GM12878 (cell line): ENCODE data around the gene ACOX1. TPM values are rescaled to one million over a fixed set of nuclear protein-coding genes. Genes with fewer than 3 reads are reported as not detected.

Source experiments
- BMI1 ChIP-seq: fragments of 450-650 bp; IDR thresholded peaks from 2 replicates; pipeline ENCODE4 v1.6.1; 2016; ENCODE audit warnings: mild to moderate bottlenecking, moderate library complexity, borderline replicate concordance
- CREB1 ChIP-seq: IDR thresholded peaks from 2 replicates; pipeline ENCODE4 v1.6.1; 2012; ENCODE audit warnings: low read depth, mild to moderate bottlenecking, inconsistent platforms
- EZH2 ChIP-seq: IDR thresholded peaks from 2 replicates; pipeline ENCODE4 v1.6.1; 2012; ENCODE audit warnings: low read depth, mild to moderate bottlenecking, control low read depth, inconsistent platforms, low read length, borderline replicate concordance; ENCODE audit not compliant: control insufficient read depth
- KLF5 ChIP-seq: fragments of 450-650 bp; IDR thresholded peaks from 2 replicates; pipeline ENCODE4 v1.6.1; 2014; ENCODE audit warnings: mild to moderate bottlenecking; ENCODE audit not compliant: partially characterized antibody
- MEF2B ChIP-seq: fragments of 450-650 bp; IDR thresholded peaks from 2 replicates; pipeline ENCODE4 v1.6.1; 2018; ENCODE audit warnings: mild to moderate bottlenecking, moderate library complexity; ENCODE audit not compliant: partially characterized antibody, poor library complexity, severe bottlenecking
- MTA3 ChIP-seq: IDR thresholded peaks from 2 replicates; pipeline ENCODE4 v1.6.1; 2012; ENCODE audit warnings: low read length, inconsistent platforms, borderline replicate concordance
- POLR2A ChIP-seq: IDR thresholded peaks from 2 replicates; pipeline ENCODE4 v1.6.1; 2011; ENCODE audit warnings: low read depth, mild to moderate bottlenecking, low read length
- POLR2AphosphoS2 ChIP-seq: IDR thresholded peaks from 2 replicates; pipeline ENCODE4 v1.6.1; 2011; ENCODE audit warnings: low read depth, mild to moderate bottlenecking, low read length, improper control_type of control experiment, moderate library complexity
- RCOR1 ChIP-seq: conservative IDR thresholded peaks from 2 replicates; pipeline ENCODE4 v1.6.1; 2012; ENCODE audit warnings: low read depth, low read length, improper control_type of control experiment
- RUNX3 ChIP-seq: IDR thresholded peaks from 2 replicates; pipeline ENCODE4 v1.6.1; 2012; ENCODE audit warnings: low read length, inconsistent platforms
- SIX5 ChIP-seq: IDR thresholded peaks from 2 replicates; pipeline ENCODE4 v1.6.1; 2011; ENCODE audit warnings: mild to moderate bottlenecking, low read depth, low read length, moderate library complexity; ENCODE audit not compliant: severe bottlenecking
- SMAD5 ChIP-seq: IDR thresholded peaks from 2 replicates; pipeline ENCODE4 v1.6.1; 2016; ENCODE audit warnings: antibody characterized with exemption, low read depth
- TBL1XR1 ChIP-seq: IDR thresholded peaks from 2 replicates; pipeline ENCODE4 v1.6.1; 2012; ENCODE audit warnings: low read depth, low read length, improper control_type of control experiment
- YY1 ChIP-seq: IDR thresholded peaks from 2 replicates; pipeline ENCODE4 v1.6.1; 2011; ENCODE audit warnings: low read depth, mild to moderate bottlenecking, low read length
- ZBED1 ChIP-seq: IDR thresholded peaks from 2 replicates; pipeline ENCODE4 v1.6.1; 2016; ENCODE audit warnings: borderline replicate concordance
- ZNF622 ChIP-seq: fragments of 450-650 bp; IDR thresholded peaks from 2 replicates; pipeline ENCODE4 v1.6.1; 2017; ENCODE audit warnings: mild to moderate bottlenecking, inconsistent platforms
- polyA plus RNA-seq, 11 experiments: library from polyadenylated mRNA; depleted of rRNA in 4 of 11; unstranded in 6 of 11; stranded (reverse) in 5 of 11; fragments of >200 nt; fragmentation: Nextera tagmentation in 4 of 11; fragmentation: Illumina TruSeq in 1 of 11; extraction: Ambion mirVana in 4 of 11; extraction: Trizol in 1 of 11; gene quantifications; 1 replicate in 1 of 11; 2 replicates in 10 of 11; pipeline versions ENCODE4 v1.2.1 to v1.2.3, GENCODE V29; 2011 to 2016; ENCODE audit warnings: inconsistent platforms in 2 of 11, missing spikeins in 2 of 11, low read depth in 1 of 11
- total RNA-seq, 4 experiments: library from RNA; depleted of rRNA in 3 of 4; stranded (reverse); fragments of >200 nt in 3 of 4; fragmentation: Illumina TruSeq in 1 of 4; extraction: Trizol in 1 of 4; gene quantifications; 2 replicates each; pipeline versions ENCODE4 v1.2.1 to v1.2.3, GENCODE V29; 2013 to 2021
- TF ChIP-seq, protein P1 (sequence below): fragments of 450-650 bp; IDR thresholded peaks from 2 replicates; pipeline ENCODE4 v1.6.1; 2018; ENCODE audit warnings: mild to moderate bottlenecking, low read depth, moderate library complexity; ENCODE audit not compliant: partially characterized antibody
- TF ChIP-seq, protein P2 (sequence below): fragments of 150-350 bp; IDR thresholded peaks from 2 replicates; pipeline ENCODE4 v1.6.1; 2014; ENCODE audit warnings: mild to moderate bottlenecking, low read depth, low read length
- TF ChIP-seq, protein P3 (sequence below): fragments of 450-650 bp; formaldehyde crosslinking; IDR thresholded peaks from 2 replicates; pipeline ENCODE4 v1.4.0; 2022; ENCODE audit warnings: mild to moderate bottlenecking, moderate library complexity
- TF ChIP-seq, protein P4 (sequence below): fragments of 450-650 bp; IDR thresholded peaks from 2 replicates; pipeline ENCODE4 v1.6.1; 2017; ENCODE audit warnings: mild to moderate bottlenecking

Gene ACOX1
- total and polyA plus RNA-seq, 10 of the 15 experiments (the other 5 are each of a cell fraction or from before 2014, with no cell fraction given), result 6.5 to 26.2 (median 21.6) TPM

DNA sequence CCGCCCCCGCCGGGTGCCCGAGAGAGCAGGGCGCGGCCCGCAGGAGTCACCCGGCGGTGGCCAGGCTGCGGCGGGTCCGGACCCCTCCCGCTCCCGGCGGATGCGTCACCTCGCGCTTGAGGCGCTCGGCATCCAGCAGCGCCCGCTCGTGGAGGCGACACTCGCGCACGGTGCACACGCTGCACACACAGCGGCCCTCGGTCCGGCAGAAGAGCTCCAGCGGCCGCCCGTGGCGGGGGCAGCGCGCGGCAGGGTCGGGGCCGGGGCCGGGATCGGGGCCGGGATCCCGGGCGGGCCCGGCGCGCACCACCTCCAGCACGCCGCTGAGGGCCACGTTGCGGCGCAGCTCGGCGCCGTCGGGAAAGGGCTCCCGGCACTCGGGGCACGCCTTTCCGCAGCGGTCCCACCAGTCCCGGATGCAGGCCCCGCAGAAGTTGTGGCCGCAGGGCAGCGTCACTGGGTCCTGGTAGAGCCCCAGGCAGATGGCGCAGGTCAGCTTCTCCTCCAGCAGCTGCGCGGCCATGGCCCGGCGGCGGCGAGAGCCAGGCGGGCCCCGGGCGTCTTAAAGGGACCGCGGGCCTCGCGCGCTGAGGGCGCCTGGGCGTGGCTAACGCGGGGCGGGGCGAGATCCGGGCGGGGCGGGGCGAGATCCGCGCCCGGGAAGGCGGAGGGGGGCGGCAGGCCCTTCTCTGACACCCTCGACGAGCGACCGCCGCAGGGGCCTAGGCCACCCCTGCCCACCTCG lies 82.4 kb downstream of the ACOX1 start, which contains the start of gene TRIM65 (continued):
- TF ChIP-seq RCOR1, result no peak
- TF ChIP-seq POLR2A, result peak; percentile 93
- 0 out of 2 replicates have a peak, but pooled peaks have one; percentile 38 for TF ChIP-seq SMAD5
- no peak for TF ChIP-seq POLR2AphosphoS2
- TF ChIP-seq TBL1XR1, result no peak
- 0 out of 2 replicates have a peak, but pooled peaks have one; percentile 24 for TF ChIP-seq ZBED1
- TF ChIP-seq, protein P1, sequence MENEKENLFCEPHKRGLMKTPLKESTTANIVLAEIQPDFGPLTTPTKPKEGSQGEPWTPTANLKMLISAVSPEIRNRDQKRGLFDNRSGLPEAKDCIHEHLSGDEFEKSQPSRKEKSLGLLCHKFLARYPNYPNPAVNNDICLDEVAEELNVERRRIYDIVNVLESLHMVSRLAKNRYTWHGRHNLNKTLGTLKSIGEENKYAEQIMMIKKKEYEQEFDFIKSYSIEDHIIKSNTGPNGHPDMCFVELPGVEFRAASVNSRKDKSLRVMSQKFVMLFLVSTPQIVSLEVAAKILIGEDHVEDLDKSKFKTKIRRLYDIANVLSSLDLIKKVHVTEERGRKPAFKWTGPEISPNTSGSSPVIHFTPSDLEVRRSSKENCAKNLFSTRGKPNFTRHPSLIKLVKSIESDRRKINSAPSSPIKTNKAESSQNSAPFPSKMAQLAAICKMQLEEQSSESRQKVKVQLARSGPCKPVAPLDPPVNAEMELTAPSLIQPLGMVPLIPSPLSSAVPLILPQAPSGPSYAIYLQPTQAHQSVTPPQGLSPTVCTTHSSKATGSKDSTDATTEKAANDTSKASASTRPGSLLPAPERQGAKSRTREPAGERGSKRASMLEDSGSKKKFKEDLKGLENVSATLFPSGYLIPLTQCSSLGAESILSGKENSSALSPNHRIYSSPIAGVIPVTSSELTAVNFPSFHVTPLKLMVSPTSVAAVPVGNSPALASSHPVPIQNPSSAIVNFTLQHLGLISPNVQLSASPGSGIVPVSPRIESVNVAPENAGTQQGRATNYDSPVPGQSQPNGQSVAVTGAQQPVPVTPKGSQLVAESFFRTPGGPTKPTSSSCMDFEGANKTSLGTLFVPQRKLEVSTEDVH, result no peak
- no peak for TF ChIP-seq MEF2B
- no peak; the same call in 1 of the 2 replicates for TF ChIP-seq RUNX3
- TF ChIP-seq, protein P2, sequence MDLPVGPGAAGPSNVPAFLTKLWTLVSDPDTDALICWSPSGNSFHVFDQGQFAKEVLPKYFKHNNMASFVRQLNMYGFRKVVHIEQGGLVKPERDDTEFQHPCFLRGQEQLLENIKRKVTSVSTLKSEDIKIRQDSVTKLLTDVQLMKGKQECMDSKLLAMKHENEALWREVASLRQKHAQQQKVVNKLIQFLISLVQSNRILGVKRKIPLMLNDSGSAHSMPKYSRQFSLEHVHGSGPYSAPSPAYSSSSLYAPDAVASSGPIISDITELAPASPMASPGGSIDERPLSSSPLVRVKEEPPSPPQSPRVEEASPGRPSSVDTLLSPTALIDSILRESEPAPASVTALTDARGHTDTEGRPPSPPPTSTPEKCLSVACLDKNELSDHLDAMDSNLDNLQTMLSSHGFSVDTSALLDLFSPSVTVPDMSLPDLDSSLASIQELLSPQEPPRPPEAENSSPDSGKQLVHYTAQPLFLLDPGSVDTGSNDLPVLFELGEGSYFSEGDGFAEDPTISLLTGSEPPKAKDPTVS, result no peak
- TF ChIP-seq BMI1, result no peak
- TF ChIP-seq MTA3, result no peak
- TF ChIP-seq CREB1, result peak; percentile 51; the same call in 1 of the 2 replicates
- no peak for TF ChIP-seq SIX5
- TF ChIP-seq YY1, result peak; percentile 92
- TF ChIP-seq ZNF622, result no peak
- TF ChIP-seq EZH2, result no peak
- TF ChIP-seq KLF5, result no peak
- TF ChIP-seq, protein P3, sequence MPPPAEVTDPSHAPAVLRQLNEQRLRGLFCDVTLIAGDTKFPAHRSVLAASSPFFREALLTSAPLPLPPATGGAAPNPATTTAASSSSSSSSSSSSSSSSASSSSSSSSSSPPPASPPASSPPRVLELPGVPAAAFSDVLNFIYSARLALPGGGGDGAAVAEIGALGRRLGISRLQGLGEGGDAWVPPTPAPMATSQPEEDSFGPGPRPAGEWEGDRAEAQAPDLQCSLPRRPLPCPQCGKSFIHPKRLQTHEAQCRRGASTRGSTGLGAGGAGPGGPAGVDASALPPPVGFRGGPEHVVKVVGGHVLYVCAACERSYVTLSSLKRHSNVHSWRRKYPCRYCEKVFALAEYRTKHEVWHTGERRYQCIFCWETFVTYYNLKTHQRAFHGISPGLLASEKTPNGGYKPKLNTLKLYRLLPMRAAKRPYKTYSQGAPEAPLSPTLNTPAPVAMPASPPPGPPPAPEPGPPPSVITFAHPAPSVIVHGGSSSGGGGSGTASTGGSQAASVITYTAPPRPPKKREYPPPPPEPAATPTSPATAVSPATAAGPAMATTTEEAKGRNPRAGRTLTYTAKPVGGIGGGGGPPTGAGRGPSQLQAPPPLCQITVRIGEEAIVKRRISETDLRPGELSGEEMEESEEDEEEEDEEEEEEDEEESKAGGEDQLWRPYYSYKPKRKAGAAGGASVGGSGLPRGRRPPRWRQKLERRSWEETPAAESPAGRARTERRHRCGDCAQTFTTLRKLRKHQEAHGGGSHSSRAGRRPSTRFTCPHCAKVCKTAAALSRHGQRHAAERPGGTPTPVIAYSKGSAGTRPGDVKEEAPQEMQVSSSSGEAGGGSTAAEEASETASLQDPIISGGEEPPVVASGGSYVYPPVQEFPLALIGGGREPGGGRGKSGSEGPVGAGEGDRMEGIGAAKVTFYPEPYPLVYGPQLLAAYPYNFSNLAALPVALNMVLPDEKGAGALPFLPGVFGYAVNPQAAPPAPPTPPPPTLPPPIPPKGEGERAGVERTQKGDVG, result no peak
- TF ChIP-seq, protein P4, sequence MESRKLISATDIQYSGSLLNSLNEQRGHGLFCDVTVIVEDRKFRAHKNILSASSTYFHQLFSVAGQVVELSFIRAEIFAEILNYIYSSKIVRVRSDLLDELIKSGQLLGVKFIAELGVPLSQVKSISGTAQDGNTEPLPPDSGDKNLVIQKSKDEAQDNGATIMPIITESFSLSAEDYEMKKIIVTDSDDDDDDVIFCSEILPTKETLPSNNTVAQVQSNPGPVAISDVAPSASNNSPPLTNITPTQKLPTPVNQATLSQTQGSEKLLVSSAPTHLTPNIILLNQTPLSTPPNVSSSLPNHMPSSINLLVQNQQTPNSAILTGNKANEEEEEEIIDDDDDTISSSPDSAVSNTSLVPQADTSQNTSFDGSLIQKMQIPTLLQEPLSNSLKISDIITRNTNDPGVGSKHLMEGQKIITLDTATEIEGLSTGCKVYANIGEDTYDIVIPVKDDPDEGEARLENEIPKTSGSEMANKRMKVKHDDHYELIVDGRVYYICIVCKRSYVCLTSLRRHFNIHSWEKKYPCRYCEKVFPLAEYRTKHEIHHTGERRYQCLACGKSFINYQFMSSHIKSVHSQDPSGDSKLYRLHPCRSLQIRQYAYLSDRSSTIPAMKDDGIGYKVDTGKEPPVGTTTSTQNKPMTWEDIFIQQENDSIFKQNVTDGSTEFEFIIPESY, result no peak
